ENCODE measurements around the gene SHOC2.

SHOC2 gene

DNA sequence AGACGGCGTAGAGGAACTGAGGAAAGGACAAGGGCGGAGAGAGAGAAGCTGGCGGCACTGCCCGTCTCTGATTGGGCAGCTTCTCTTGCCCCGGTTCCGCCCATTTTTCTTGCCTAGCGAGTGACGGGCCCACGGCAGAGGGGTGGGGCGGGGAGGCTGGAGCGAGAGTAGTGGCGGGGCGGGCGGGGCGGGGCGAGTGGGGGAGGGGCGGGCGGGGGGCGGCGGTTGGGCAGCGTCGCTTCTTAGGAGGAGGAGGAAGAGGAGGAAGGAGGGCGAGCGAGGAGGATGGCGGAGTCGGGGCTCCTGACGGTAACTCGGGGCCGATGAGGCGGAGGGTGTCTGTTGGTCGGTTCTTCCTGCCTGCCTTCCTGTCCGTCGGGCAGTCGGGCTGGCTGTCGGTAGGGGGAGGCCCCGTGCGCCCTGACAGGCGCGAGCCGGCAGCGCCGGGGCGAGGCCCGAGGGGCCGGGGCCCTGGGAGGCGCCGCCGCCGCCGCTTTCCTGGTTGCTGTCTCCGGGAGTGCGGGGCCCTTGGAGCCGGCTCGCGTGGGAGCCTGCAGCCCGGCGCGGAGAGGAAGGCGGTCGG lies at the start of gene SHOC2:
Gene SHOC2, plus strand, starts transcription at position 256 of the 583 bp plus-strand sequence. CDS start 44,755 bp downstream, outside the sequence.
- peak; percentile 93 to 95 for DNase-seq

GRCh38 chr10:110870823-110871297 lies 48.5 kb upstream of the SHOC2 start:
- DNase-seq = no peak

GRCh38 chr10:110871298-110872084 lies 47.9 kb upstream of the SHOC2 start, which contains the start of gene PDCD4:
Gene PDCD4, plus strand, starts transcription at chr10:110871928. Its CDS starts 4,100 bp downstream, at chr10:110876028.
- DNase-seq = peak; percentile 89 to 93

DNA sequence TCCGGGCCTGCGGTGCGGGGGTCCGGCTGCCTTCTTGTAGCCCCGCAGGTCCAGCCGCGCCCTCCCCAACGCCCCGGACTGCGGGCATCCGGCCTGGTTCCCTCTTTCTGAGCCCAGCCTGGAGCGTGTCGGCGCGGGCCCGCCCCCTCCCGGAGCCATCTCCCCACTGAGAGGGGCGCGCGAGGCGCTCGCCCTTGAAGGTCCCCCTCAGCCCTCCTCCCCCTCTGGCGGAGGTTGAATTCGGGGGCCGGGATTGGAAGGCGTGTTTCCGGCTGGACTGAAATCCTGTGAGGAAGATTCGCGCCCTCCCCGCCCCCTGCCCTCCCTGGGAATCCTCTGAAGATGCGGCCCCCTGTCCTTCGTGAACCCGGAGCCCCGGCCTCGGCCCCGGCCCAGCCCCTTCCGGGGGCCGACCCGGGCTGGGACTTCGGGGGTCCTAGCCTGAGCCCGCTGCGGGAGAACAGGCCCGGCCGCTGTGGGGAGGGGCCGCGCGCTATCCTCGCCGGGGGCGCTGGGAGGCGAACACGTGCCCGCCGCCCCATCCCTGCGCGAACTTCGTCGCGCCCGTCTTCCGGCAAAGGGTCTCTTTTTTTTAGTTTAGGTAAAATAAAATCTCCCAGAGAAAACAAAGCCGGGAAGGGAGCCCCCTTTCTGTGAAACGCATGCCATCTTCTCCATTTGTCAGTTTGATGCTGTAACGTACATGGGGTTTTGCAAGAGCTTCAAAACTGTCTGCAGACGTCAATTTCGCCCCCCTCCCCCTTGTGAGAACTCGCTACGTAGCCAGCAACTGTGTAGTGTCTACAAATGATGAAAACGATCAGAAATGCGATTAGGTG lies 47.0 kb upstream of the SHOC2 start:
- peak; percentile 60 to 62 for DNase-seq

DNA sequence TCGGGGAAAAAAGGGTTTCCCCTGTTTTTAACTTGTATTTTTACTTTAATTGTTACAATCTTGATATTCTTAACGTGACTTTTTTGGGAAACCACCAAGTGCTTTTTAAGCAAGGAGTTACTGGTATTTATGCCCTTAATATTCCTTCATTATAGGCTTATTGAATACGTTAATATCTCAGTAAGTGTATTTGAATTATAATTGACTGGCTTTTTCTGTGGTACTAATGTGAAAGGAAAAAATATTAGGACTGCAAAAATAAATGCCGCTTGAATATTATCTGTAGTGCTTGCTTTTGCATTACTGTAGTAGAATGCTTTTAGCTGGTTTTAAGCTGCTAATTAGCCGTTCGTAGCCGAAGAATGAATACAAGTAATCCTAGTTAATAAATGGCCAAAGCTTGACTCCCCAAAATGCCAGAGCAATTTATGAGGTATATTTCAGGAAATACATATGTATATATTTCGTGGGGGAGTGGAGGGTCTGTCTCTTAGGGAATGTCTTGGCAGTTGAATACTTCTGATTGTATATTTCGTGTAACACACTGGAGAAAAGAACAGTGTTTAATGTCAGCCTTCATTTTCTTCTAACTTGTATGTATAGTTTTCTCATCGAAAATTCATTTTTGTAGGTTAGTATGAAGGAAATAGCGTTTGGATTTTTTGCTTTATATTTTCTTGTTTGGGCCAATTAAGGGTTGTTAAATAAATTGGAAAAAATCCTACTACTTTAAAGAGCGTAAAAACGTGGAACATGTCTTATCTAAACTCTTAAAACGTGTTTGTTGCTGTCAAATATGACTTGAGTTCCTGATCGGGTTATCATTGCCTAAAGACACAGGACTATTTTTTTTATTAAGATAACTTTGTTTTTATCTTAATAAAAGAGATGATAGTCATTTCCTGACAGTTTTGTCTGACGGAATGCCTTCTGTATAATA lies 46.1 kb upstream of the SHOC2 start:
- DNase-seq = no peak

DNA sequence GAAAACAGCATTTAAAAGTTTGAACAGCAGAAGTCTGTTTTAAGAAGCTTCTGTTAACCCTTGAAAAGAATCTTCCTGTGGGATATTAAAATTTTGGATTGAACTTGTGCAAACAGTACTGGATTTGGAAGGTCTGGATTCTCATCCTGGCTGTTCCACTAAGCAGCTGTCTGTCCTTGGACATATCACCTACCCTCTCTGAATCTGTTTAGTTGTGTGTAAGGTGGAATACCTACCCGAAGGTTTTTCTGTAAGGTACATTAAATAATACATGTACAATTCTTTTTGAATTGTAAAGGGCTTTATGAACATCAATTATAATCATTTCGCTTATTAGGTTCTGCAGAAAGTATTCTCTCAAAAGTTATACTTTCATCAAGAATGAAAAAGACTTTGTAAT lies 45.5 kb upstream of the SHOC2 start:
- DNase-seq = no peak

DNA sequence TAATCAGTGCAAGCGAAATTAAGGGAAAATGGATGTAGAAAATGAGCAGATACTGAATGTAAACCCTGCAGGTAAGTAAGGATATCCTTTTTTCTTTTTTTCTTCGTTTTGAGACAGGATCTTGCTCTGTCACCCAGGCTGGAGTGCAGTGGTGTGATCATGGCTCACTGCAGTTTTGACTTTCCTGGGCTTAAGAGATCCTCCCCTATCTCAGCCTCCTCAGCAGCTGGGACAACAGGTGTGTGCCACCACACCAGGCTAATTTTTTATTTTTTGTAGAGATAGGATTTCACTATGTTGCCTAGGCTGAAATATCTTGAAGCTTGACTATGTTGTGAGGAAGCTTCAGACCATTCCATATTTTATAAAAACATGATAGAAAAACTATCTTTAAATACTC lies 43.4 kb upstream of the SHOC2 start:
- DNase-seq = no peak

GRCh38 chr10:110876788-110877187 lies 42.6 kb upstream of the SHOC2 start:
- DNase-seq = no peak

GRCh38 chr10:110880012-110880411 lies 39.4 kb upstream of the SHOC2 start:
- no peak for DNase-seq

DNA sequence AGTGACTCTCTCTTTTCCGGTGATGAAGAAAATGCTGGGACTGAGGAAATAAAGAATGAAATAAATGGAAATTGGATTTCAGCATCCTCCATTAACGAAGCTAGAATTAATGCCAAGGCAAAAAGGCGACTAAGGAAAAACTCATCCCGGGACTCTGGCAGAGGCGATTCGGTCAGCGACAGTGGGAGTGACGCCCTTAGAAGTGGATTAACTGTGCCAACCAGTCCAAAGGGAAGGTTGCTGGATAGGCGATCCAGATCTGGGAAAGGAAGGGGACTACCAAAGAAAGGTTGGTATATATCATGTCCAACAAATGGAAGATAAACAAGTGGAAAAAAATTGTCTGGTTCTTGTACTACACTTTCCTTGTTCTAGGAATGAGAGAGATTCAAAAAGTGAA lies 38.2 kb upstream of the SHOC2 start:
- no peak for DNase-seq

DNA sequence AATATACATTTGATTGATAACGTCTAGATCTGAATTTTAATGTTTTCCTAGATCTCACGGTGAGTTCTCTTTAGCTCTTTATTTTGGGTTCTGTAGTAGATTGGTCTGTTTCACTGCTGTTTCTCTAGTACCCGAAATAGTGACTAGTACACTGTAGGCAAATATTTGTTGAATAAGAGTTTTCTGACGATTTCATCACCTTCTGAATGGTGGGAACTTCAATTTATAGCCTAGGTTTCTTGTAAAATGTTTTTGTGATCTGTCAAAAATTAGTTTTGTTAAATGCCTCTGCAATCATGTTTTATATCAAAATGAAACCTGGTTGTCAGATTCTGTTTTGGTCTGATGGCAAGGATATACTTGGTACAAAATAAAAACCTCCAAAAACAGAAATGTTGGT lies 37.5 kb upstream of the SHOC2 start:
- DNase-seq = no peak

DNA sequence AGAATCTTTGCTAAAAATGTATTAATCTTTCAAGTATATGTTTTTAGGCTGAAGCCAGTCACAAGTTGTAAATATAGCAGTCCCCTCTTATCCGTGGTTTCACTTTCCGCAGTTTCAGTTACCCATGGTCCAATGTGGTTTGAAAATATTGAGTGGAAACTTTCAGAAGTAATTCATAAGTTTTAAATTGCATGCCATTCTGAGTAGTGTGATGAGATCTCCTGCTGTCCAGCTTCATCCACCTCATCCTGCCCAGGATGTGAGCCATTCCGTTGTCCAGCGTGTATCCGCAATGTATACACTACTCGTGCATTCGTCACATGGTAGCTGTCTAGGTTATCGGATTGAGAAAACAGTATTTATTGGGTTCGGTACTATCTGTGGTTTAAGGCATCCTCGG lies 35.5 kb upstream of the SHOC2 start:
- no peak for DNase-seq

- no peak for DNase-seq
These were observed 33.3 kb upstream of the SHOC2 start for GRCh38 chr10:110885932-110886674.

GRCh38 chr10:110887560-110887959 lies 31.8 kb upstream of the SHOC2 start:
- no peak for DNase-seq

- no peak for DNase-seq
These were observed 26.7 kb upstream of the SHOC2 start for GRCh38 chr10:110892602-110893288.

- no peak for DNase-seq
These were observed 25.7 kb upstream of the SHOC2 start for GRCh38 chr10:110893559-110894179.

DNA sequence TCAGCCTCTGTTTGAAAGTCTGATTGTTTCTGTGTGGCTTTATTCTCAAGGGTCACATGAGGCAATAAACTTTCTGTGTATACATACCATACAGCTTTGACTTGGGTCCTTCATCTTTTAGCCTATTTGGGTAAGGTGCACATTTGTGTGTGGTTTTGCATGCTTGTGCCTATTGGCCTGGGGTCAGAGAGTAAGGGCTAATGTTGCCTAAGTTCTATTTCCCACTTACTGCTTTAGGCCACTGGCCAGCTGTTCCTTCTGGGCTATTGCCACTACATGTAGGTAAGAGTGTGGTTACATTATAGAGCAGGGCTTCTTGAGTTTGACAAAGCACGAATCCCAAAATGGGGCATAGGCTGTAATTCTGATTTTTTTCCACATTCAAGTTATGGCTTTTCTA lies 22.2 kb upstream of the SHOC2 start:
- DNase-seq = no peak

DNA sequence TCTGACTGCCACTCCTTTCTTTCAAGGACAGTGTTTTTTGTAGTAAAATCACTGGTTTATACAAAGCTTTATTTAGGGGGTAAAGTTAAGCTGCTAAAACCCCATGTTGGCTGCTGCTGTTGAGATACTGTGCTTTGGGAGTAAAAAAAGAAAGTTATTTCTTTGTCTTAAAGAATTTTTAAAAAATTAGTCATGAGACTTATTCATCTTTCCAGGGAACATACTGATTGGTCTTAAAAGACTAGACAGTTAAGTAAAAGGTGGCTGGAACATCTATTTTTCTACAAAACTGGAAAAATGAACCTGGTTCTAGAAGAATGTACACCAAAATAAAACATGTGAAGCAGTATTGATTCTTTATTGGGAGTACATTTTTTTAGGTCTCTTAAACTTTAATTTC lies 21.0 kb upstream of the SHOC2 start:
- no peak for DNase-seq

GRCh38 chr10:110900983-110901382 lies 18.4 kb upstream of the SHOC2 start:
- DNase-seq = no peak

Data from stimulated activated CD4-positive, alpha-beta T cell treated with anti-CD3 and anti-CD28 coated beads, Interleukin-2, amount 100 ng/mL, for 48 hours (primary cell).